Measurements from ENCODE around the gene DOLPP1.
"Not testable (repeated sequence)": the region's sequence is repeated elsewhere in the genome, so short reads cannot be mapped to it uniquely, and the experiment has no call there.

Gene DOLPP1

GRCh38 chr9:129095170-129095667, 14.3 kb downstream of the DOLPP1 start:
- no peak for DNase-seq

DNA sequence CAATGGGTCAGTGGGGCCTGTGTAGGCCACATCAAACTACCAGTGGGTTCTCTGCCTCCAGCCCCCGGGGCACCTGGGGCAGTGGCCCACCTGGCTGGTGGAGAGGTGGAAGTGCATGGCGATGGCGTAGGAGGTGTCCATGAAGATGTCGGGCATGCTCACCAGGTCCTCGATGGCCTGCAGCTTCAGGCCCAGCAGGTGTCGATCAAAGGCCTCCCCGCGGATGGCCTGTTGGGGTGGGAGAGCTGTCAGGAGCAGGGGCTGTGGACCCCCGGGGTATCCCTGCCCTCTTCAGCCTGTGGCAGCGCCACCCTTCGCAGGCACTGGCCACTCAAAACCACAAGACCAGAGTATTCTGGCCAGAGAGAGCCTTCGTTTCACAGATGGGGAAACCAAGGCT, 15.0 kb downstream of the DOLPP1 start:
- DNase-seq: no peak

DNA sequence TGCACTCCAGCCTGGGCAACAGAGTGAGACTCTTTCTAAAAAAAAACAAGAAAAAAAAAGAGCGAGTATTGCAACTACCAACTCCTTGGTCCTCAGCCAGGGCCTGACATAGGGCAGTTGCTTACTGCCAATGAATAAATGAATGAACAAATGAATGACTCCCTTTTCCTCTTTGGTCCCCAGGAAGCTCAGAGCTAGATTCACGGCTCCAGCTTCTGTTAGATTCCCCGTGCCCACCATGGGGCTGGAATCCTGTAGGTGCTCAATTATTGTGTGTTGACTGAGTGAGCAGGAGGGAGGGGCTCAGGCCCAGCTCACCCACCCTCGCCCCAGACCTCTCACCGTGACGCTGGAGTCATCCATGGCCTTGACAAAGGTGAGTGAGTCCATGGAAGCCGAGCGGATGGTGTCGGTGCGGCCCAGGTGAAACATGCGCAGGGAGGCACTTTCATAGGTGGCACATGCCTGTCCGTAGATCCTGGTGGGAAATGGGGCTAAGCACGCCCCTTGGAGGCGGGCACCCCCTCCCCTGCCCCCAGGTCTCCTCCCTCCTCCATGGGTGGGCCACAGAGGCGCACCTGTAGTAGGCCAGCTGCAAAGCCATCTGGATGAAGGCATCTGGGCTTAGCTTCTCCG, 16.9 kb downstream of the DOLPP1 start:
- no peak for DNase-seq

GRCh38 chr9:129098328-129098727, 17.4 kb downstream of the DOLPP1 start:
- no peak for DNase-seq

- DNase-seq: no peak
Measured at GRCh38 chr9:129100383-129101169, 19.7 kb downstream of the DOLPP1 start.

DNA sequence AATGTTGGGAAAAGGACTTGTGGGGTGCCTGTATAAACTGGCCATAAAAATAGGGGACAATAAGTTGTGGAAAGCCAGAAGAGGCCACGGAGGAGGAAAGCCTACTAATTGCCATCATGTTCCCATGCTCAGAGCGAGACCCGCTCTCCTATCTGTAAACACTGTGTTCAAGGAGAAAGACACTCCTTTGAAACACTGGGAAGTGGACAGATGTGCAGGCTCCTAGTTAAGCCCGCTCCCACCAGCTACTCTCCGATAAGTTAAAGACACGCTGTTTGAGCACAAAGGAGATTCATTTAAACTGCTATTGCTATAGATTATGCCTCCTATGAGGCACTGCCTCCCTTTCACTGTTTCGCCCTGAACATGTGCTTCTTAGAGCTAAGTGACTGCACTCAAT, 20.4 kb downstream of the DOLPP1 start:
- no peak for DNase-seq

GRCh38 chr9:129102095-129102525, 21.2 kb downstream of the DOLPP1 start:
- no peak for DNase-seq

DNA sequence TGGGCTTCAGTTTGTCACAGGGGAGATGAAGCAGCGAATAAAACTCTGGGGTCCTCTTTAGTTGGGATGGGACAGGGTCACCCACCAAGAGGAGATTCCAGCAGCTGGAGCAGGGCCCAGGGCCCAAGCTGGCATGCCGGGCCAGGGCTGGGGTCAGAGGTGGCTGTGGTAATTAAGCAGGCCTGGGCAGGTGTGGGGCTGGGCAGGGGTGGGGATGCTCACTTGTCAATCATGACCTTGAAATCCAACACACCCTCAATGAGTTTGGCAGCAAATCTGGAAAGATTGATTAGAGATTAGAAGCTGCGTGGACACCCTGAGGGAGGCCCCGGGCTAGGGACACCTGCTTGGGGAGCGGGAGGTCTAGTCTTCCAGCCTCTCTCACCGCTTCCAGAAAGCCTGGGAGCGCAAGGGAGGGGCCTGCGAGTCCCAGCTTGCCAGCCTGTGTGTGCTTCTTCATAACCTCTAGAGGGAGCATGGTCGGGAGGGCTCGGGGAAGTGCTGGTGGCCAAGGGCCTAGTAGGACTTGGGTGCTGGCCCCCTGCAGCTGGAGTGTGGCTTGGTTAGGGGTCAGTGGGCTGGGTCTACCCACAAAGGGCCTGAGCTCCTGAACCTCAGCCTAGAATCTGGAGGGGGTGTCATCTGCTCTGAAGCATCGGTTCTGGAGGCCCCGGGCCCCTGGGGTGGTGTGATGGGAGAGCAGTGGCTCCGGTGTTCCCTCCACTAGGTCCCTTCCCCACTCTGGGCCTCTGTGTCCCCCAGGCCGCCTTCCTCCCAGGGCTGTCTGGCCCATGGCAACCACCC, 22.1 kb downstream of the DOLPP1 start:
- DNase-seq: peak; percentile 32

GRCh38 chr9:129103595-129103965, 22.7 kb downstream of the DOLPP1 start:
- DNase-seq: no peak

GRCh38 chr9:129104051-129104450, 23.1 kb downstream of the DOLPP1 start:
- no peak for DNase-seq

DNA sequence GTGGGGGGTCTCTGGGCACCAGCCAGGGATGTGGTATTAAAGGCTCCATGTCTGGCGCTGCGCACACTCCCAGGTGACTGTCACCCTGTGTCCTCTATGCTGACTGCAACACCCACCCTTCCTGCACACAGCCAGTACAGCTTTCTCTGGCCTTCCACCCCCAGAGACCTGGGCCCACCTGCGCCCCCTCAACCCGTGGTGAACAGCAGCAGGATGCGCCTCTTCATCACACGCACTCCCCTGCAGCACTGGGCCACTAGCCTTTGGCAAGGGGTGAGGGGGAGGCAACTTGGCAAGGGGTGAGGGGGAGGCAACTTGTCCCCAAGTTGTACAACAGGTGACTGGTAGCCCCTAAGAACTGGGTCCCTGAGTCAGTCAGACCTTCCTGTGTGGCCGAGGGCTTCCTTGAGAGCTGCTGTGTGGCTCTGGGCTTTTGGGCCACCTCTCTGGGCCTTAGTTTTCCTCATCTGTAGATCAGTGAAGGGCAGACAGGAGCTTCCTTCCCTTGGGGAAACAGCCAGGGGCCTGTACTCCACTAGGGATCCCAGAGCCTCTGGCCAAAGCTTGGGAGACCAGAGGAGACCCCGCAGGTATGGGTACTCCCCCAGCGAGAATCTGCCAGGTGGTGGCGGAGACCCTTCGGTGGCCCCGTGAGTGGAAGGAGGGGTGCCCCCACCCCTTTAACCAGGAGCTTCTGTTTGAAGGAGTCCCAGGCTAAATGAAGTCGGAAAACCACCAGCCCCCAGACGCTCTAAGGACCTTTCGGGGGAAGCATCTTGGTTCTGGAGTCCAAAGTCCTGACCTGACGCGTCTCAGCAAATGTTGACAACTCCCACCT, 25.2 kb downstream of the DOLPP1 start:
- DNase-seq: no peak

- DNase-seq: no peak
Measured at GRCh38 chr9:129107651-129108050, 26.7 kb downstream of the DOLPP1 start.

DNA sequence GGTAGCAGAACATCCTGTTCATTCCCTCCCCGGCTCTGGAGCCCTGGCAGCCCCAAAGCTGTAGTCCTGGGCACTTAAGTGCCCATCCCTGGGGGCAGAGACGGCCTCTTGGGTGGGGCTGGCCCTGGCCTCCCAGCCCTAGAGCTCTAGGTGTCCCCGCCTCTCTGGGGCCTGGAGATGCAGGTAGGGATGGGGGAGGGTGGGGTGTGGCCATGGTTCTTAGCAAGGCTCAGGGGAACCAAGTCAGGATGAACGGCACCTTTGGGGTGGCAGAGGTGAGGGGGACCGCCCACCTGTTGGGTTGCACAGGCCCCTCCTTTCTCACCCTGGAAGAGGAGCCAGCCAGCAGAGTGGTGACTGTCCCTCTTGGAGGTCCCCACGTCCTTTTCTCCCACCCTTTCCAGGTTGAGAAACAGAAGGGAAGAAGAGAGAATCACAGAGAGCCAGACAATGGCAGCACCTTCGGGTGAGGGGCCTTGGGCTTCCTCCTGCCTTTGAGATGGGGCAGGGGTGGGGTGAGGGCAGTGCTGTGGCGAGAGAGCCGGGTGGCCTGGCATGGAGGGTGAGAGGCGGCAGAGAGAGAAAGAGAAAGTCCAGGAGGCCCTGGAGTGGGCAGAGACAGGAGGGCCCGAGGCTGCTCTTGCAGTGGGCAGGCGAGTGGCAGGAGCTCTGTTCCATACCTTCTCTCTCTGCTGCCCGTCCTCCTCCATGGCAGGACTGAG, 27.3 kb downstream of the DOLPP1 start:
- DNase-seq: no peak

DNA sequence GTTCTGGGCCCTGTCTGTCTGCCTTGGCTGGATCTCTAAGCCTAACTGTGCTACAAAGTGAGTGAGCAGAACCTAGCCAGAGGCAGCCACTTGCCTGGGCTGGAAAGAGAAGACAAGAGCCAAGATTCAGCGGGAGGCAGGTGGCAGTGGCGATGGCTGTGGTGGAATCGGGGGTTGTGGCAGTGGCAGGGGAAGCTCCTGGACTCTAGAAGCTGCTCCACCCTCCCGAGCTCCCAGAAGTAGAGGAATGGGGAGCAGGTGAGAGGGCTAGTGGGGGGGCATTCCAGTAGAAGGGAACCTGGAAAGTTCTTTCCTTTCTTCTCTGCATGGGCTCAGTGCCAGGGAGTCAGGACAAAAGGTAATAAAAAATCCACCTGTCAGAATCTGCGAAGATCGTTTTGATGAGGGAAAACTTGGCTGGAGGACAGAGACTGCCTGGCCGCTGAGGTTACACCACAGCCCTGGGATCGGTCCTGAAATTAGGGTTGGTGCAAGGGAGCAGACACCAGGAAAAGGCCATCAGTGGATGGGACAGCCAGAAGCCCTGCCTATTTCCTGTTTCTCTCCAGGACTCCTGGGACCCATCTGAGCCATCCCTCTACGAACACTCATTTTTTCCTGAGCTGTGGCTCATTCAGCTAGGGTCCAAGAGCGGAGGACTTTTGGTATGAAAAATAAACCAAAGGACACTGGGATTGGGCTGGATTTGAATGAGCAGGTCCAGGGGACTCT, 28.1 kb downstream of the DOLPP1 start:
- no peak for DNase-seq

- no peak for DNase-seq
Measured at GRCh38 chr9:129109537-129109903, 28.6 kb downstream of the DOLPP1 start.

GRCh38 chr9:129109952-129110739, 29.2 kb downstream of the DOLPP1 start:
- DNase-seq: no peak

- peak; percentile 97 for DNase-seq
Measured at GRCh38 chr9:129110740-129111527, 30.0 kb downstream of the DOLPP1 start, which contains the start of the genes CRAT and PTPA. CRAT (minus strand) TSS chr9:129110793; CDS start chr9:129110509, 284 bp downstream. PTPA (plus strand) TSS chr9:129111415; CDS start chr9:129111601, 186 bp downstream.

GRCh38 chr9:129111528-129112151, 30.7 kb downstream of the DOLPP1 start:
- peak; percentile 41 for DNase-seq

DNA sequence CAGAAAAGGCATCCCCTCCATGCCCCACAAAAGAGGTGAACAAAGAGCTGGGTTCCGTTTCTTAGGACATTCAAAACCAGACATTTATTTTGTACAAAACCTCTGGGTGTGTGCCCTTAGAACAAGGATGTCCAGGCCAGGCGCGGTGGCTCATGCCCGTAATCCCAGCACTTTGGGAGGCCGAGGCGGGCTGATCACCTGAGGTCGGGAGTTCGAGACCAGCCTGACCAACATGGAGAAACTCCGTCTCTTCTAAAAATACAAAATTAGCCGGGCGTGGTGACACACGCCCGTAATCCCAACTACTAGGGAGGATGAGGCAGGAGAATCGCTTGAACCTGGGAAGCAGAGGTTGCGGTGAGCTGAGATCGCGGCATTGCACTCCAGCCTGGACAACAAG, 31.6 kb downstream of the DOLPP1 start:
- not testable (repeated sequence) for DNase-seq

Data from activated CD4-positive, alpha-beta T cell treated with anti-CD3 and anti-CD28 coated beads, Interleukin-10, Interleukin-2, amounts not matched to agents 100 ng/mL and 50 ng/mL, durations not matched to agents 16 hours and 8 hours (primary cell).